Pancreas (tissue), 10 donors: ENCODE measurements around the gene USPL1. TPM values are rescaled to one million over a fixed set of nuclear protein-coding genes. Genes with fewer than 3 reads are reported as not detected.
A peak's percentile ranks its signal among the peaks of the same experiment; 100 is the strongest.

ENCODE experiments used
- ATAC-seq, 4 donors: fragments of 200-7000 bp; cut with Tn5 transposase; one replicate each; pipeline versions ENCODE4 v1.8.0 to v1.9.1; 2020; ENCODE audit warnings: mild to moderate bottlenecking in 4 of 4, moderate library complexity in 4 of 4
- DNase-seq, 6 donors: peaks; one replicate each; pipeline ENCODE4 v3.0.0-alpha.2; 2020
- FAIRE-seq: peaks from 2 replicates; lab custom pipeline; 2012; peaks lifted over from hg19 to GRCh38; lab: Jason Lieb, UNC
- H3K27ac ChIP-seq, 4 donors: fragments of 200-600 bp; sonication (generic); 1 replicate in 3 of 4; 2 replicates in 1 of 4; pipeline versions ENCODE4 v1.5.0 to v1.8.0; 2020
- H3K27me3 ChIP-seq, 4 donors: fragments of 200-600 bp; one replicate each; pipeline ENCODE4 v1.8.0; 2021
- H3K36me3 ChIP-seq, 3 donors: fragments of 200-600 bp; sonication (generic) in 1 of 3; one replicate each; pipeline versions ENCODE4 v1.5.0 to v1.8.0; 2020 to 2021
- H3K4me1 ChIP-seq, 3 donors: fragments of 200-600 bp; one replicate each; pipeline ENCODE4 v1.8.0; 2021
- H3K4me3 ChIP-seq, 4 donors: fragments of 200-600 bp; sonication (generic) in 2 of 4; one replicate each; pipeline versions ENCODE4 v1.5.0 to v1.8.0; 2020 to 2021
- H3K9me3 ChIP-seq, 4 donors: fragments of 200-600 bp; one replicate each; pipeline ENCODE4 v1.8.0; 2021
- WGBS, 2 donors: extraction: QIAGEN DNeasy Blood & Tissue Kit; methylation state at CpG; one replicate each; pipeline ENCODE4 v1.1.7; 2013; 5-methylcytosine and 5-hydroxymethylcytosine counted together
- intact Hi-C, 3 donors: fragments of 100-400 bp; cut with DNase I; formaldehyde crosslinking; loops; one replicate each; pipeline versions ENCODE4 v1.11.1 to v1.14.2; 2022
- polyA plus RNA-seq, 2 donors: library from polyadenylated mRNA; stranded (reverse); fragments of 200-250 nt; gene quantifications; one replicate each; pipeline ENCODE4 v1.2.3, GENCODE V29; 2013
- total RNA-seq, 6 donors: library from RNA; stranded (reverse); fragmentation: NEBNext Ultra II Directional in 4 of 6; extraction: Animal tissue kit (Norgen Biotek cat#: 25700) in 4 of 6; gene quantifications; one replicate each; pipeline versions ENCODE4 v1.2.1 to v1.2.4, GENCODE V29; 2021 to 2023
- TF ChIP-seq, protein P1 (sequence below), 4 donors: fragments of 200-600 bp; sonication (generic) in 3 of 4; IDR thresholded peaks; one replicate each; pipeline versions ENCODE4 v1.5.0 to v1.8.0; 2021; ENCODE audit warnings: antibody characterized with exemption in 4 of 4
- donor health status: healthy with polysubstance abuse.
- donor health status: DM: no; HTN: no; CAD: no; lungs with moderate emphysema.
- donor health status: DM: no; HTN: no; CAD: no.
- donor health status: control.
- donor health status: control.
- donor health status: Bipolar disorder and iron deficiency.
- donor health status: DM: yes; HTN: yes; CAD: no.
- donor health status: DM: no; HTN: no; CAD: no.
- donor health status: DM: no; HTN: no; CAD: no.
- donor health status: DM: yes; HTN: yes; CAD: no.

USPL1 gene
- total and polyA plus RNA-seq, 8 donors, result 3.5 to 13.1 (median 7.8) TPM

- intact Hi-C loops, result no loop called here
- FAIRE-seq, result no peak
These were observed 56.2 kb downstream of the USPL1 start for GRCh38 chr13:30673669-30674521.

GRCh38 chr13:30675717-30676116 lies 58.0 kb downstream of the USPL1 start:
- no peak for ATAC-seq
- TF ChIP-seq, protein P1, sequence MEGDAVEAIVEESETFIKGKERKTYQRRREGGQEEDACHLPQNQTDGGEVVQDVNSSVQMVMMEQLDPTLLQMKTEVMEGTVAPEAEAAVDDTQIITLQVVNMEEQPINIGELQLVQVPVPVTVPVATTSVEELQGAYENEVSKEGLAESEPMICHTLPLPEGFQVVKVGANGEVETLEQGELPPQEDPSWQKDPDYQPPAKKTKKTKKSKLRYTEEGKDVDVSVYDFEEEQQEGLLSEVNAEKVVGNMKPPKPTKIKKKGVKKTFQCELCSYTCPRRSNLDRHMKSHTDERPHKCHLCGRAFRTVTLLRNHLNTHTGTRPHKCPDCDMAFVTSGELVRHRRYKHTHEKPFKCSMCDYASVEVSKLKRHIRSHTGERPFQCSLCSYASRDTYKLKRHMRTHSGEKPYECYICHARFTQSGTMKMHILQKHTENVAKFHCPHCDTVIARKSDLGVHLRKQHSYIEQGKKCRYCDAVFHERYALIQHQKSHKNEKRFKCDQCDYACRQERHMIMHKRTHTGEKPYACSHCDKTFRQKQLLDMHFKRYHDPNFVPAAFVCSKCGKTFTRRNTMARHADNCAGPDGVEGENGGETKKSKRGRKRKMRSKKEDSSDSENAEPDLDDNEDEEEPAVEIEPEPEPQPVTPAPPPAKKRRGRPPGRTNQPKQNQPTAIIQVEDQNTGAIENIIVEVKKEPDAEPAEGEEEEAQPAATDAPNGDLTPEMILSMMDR (IDR thresholded peaks at IDR 0.05), result no peak
- FAIRE-seq, result no peak
- no peaks in the 10 kb centered on the region for H3K27me3 ChIP-seq
- WGBS, 2 donors, result 72 to 89% methylated on average over 3 of the region's 3 CpGs
- H3K27ac ChIP-seq, result no peak overlapping the region
- no peak for DNase-seq
- no peak overlapping the region for H3K4me3 ChIP-seq
- peaks cover 6 to 9% (median 9%) of the 10 kb centered on the region in 3 donors for H3K4me1 ChIP-seq
- H3K9me3 ChIP-seq, result no peaks in the 10 kb centered on the region
- intact Hi-C loops, result no loop called here
- no peaks in the 10 kb centered on the region for H3K36me3 ChIP-seq

More at GRCh38 chr13:30673669-30674521, 56.2 kb downstream of the USPL1 start:
- H3K36me3 ChIP-seq, result no peaks in the 10 kb centered on the region
- no peaks in the 10 kb centered on the region for H3K9me3 ChIP-seq
- WGBS, 2 donors, result 0 to 1% methylated on average over 49 to 72 of the region's 72 CpGs
- peak overlapping the region; percentile 32 to 80 (median 66) for H3K27ac ChIP-seq
- peak overlapping the region; percentile 11 to 54 (median 36) for H3K4me3 ChIP-seq
- TF ChIP-seq, protein P1 (IDR thresholded peaks at IDR 0.05), result peak; percentile 33 to 61 (median 54)
- DNase-seq (peak; percentile 86 to 97 (median 95)), ATAC-seq (peak; percentile 93 to 98 (median 96))
- peaks cover 6 to 9% (median 9%) of the 10 kb centered on the region in 3 donors for H3K4me1 ChIP-seq
- H3K27me3 ChIP-seq, result no peaks in the 10 kb centered on the region

- DNase-seq (no peak), FAIRE-seq (no peak), ATAC-seq (no peak)
- Histone ChIP-seq H3K36me3 (no peaks in the 10 kb centered on the region), H3K4me3 (no peak overlapping the region), H3K27me3 (no peaks in the 10 kb centered on the region), H3K9me3 (no peaks in the 10 kb centered on the region), H3K4me1 (peaks cover 6 to 9% (median 9%) of the 10 kb centered on the region in 3 donors), H3K27ac (no peak overlapping the region)
- intact Hi-C loops, result no loop called here
- 53 to 69% methylated on average over 3 of the region's 3 CpGs for WGBS, 2 donors
- TF ChIP-seq, protein P1 (IDR thresholded peaks at IDR 0.05), result no peak
These were observed 59.0 kb downstream of the USPL1 start for GRCh38 chr13:30676672-30677071.

GRCh38 chr13:30679483-30680330 lies 62.0 kb downstream of the USPL1 start:
- DNase-seq, result no peak
- Histone ChIP-seq H3K27ac (no peak overlapping the region), H3K9me3 (no peaks in the 10 kb centered on the region), H3K4me1 (no peaks in the 10 kb centered on the region), H3K4me3 (no peak overlapping the region), H3K36me3 (no peaks in the 10 kb centered on the region), H3K27me3 (no peaks in the 10 kb centered on the region)
- 34 to 50% methylated on average over 9 of the region's 9 CpGs for WGBS, 2 donors
- intact Hi-C loops, result loop anchor here in 1 of 3 donors (10.0 kb wide), 1 partner anchor 115 kb away; no protein-coding TSS in a partner anchor
- peak in 3 of 4 donors; percentile 53 to 62 (median 61) for ATAC-seq
- FAIRE-seq, result no peak
- TF ChIP-seq, protein P1 (IDR thresholded peaks at IDR 0.05), result peak in 2 of 4 donors; percentile 12 to 17
